ENCODE measurements around the gene BARD1. TPM values are rescaled to one million over a fixed set of nuclear protein-coding genes. Genes with fewer than 3 reads are reported as not detected.

Gene BARD1
- total RNA-seq: 1 to 10 TPM; 4.4 to 5.2 TPM
- polyA plus RNA-seq (2013, experiment 1 of 2): 3.2 TPM
- 4.3 TPM for polyA plus RNA-seq (2013, experiment 2 of 2)
- 5.0 to 62.4 (median 16.8) reads per million in 172 experiments for total RNA-seq

GRCh38 chr2:214808981-214809750, at the start of gene BARD1:
TSS of gene BARD1 (minus strand) at chr2:214809683. CDS start at chr2:214809569, 114 bp downstream.
- intact Hi-C loops (cut with DNase I, micrococcal nuclease): no loop called here

DNA sequence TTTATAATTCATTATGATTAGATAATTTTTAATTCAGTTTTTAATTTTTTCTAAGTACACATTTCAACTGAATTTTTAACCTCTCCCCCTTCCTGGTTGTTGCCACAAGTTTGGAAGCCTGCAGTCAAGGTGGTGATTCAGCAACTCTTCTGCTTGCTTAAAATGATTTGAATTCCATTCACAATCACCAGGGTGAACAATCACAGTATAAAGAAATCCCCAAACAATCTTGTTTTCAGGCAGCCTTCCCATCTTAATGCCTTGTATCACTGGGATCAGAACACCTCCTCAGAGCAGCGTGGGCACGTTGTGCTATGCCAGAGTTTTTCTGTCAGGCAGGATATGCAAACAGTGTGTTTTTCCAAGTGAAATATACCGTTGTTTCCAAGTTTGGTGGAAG, 46.7 kb upstream of the BARD1 start:
- Histone ChIP-seq H3K4me1 (ENCODE audit: insufficient read depth, low read length) (no peaks in the 10 kb centered on the region), H3K27ac (ENCODE audit: low read depth in 1 of 2, low read length in 2 of 2) (no peak overlapping the region), H3K4me3 (ENCODE audit: low read length) (no peak overlapping the region), H3K36me3 (ENCODE audit: insufficient read depth, low read length) (no peaks in the 10 kb centered on the region), H3K9me3 (ENCODE audit: control insufficient read depth in 1 of 2, insufficient read depth in 1 of 2, low read length in 2 of 2) (no peaks in the 10 kb centered on the region), H3K27me3 (ENCODE audit: control insufficient read depth in 1 of 2, insufficient read depth in 2 of 2, low read length in 2 of 2) (peaks cover 0 to 3% of the 10 kb centered on the region in 2 experiments)
- no peak for ATAC-seq (ENCODE audit: poor library complexity)
- H3K27me3 Mint-ChIP-seq: peaks cover 21% of the 10 kb centered on the region
- no peak for DNase-seq
- no peaks in the 10 kb centered on the region for H3K9me3 Mint-ChIP-seq
- H3K27ac Mint-ChIP-seq: no peak overlapping the region
- ChIA-PET POLR2A (no interaction called here), CTCF (no interaction called here)
- TF ChIP-seq CTCF (IDR thresholded peaks at IDR 0.05): no peak
- no peaks in the 10 kb centered on the region for H3K4me1 Mint-ChIP-seq (ENCODE audit: low read depth)
- intact Hi-C loops (cut with DNase I, micrococcal nuclease): no loop called here
- H3K36me3 Mint-ChIP-seq (ENCODE audit: low read depth): no peaks in the 10 kb centered on the region
- H3K4me3 Mint-ChIP-seq: no peak overlapping the region

More at GRCh38 chr2:214808981-214809750, at the start of gene BARD1:
- TF ChIP-seq CTCF (IDR thresholded peaks at IDR 0.05): no peak
- Mint-ChIP-seq H3K4me3 (peak within 1 kb of the TSS; percentile 94), H3K9me3 (no peaks in the 10 kb centered on the region), H3K4me1 (ENCODE audit: low read depth) (peaks cover 41% of the 10 kb centered on the region), H3K27ac (peak within 1 kb of the TSS; percentile 83), H3K36me3 (ENCODE audit: low read depth) (peaks cover 11% of the 10 kb centered on the region), H3K27me3 (no peaks in the 10 kb centered on the region)
- DNase-seq: peak in 11 of 14 experiments; percentile 4 to 81 (median 38)
- Histone ChIP-seq H3K36me3 (ENCODE audit: insufficient read depth, low read length) (no peaks in the 10 kb centered on the region), H3K4me3 (ENCODE audit: low read length) (peak within 1 kb of the TSS; percentile 94), H3K27me3 (ENCODE audit: control insufficient read depth in 1 of 2, insufficient read depth in 2 of 2, low read length in 2 of 2) (no peaks in the 10 kb centered on the region), H3K9me3 (ENCODE audit: control insufficient read depth in 1 of 2, insufficient read depth in 1 of 2, low read length in 2 of 2) (no peaks in the 10 kb centered on the region), H3K4me1 (ENCODE audit: insufficient read depth, low read length) (peaks cover 18% of the 10 kb centered on the region), H3K27ac (ENCODE audit: low read depth in 1 of 2, low read length in 2 of 2) (peak within 1 kb of the TSS; percentile 65 to 70)
- ChIA-PET CTCF (no interaction called here), POLR2A (interaction anchor here (0.6 to 1.6 kb wide), 7 partner anchors 9 to 1525 kb away, joined by 3 to 6 read pairs (median 3); partner anchors contain the start of genes ATIC and SPAG16)
- ATAC-seq (ENCODE audit: poor library complexity): peak; percentile 45

GRCh38 chr2:214853906-214854305, 44.4 kb upstream of the BARD1 start:
- ChIA-PET CTCF (no interaction called here), POLR2A (no interaction called here)
- DNase-seq (no peak), ATAC-seq (ENCODE audit: poor library complexity) (no peak)
- no peak overlapping the region for H3K4me3 ChIP-seq (ENCODE audit: low read length)
- no peaks in the 10 kb centered on the region for H3K36me3 ChIP-seq (ENCODE audit: insufficient read depth, low read length)
- H3K4me1 Mint-ChIP-seq (ENCODE audit: low read depth): no peaks in the 10 kb centered on the region
- no peaks in the 10 kb centered on the region for H3K9me3 Mint-ChIP-seq
- TF ChIP-seq CTCF (IDR thresholded peaks at IDR 0.05): no peak
- H3K27ac Mint-ChIP-seq: no peak overlapping the region
- H3K36me3 Mint-ChIP-seq (ENCODE audit: low read depth): no peaks in the 10 kb centered on the region
- no peak overlapping the region for H3K4me3 Mint-ChIP-seq
- H3K27me3 Mint-ChIP-seq: peaks cover 23% of the 10 kb centered on the region
- H3K27me3 ChIP-seq (ENCODE audit: control insufficient read depth in 1 of 2, insufficient read depth in 2 of 2, low read length in 2 of 2): peaks cover 0 to 3% of the 10 kb centered on the region in 2 experiments
- no peak overlapping the region for H3K27ac ChIP-seq (ENCODE audit: low read depth in 1 of 2, low read length in 2 of 2)
- intact Hi-C loops (cut with DNase I, micrococcal nuclease): no loop called here
- no peaks in the 10 kb centered on the region for H3K9me3 ChIP-seq (ENCODE audit: control insufficient read depth in 1 of 2, insufficient read depth in 1 of 2, low read length in 2 of 2)
- no peaks in the 10 kb centered on the region for H3K4me1 ChIP-seq (ENCODE audit: insufficient read depth, low read length)

Data from CD4-positive, alpha-beta T cell (primary cell).